Fibroblast of villous mesenchyme (primary cell): Measurements from ENCODE around the gene CEP89. TPM values are rescaled to one million over a fixed set of nuclear protein-coding genes. Genes with fewer than 3 reads are reported as not detected.

Experiments used
- DNase-seq: peaks from one replicate; pipeline ENCODE4 v3.0.0-alpha.2; 2010; ENCODE audit warnings: low read depth
- H3K4me3 ChIP-seq: 2 replicates; pipeline ENCODE4 v1.5.1; 2011; ENCODE audit warnings: low read depth, mild to moderate bottlenecking, low read length
- CTCF ChIP-seq: IDR thresholded peaks from 2 replicates; pipeline ENCODE4 v1.5.1; 2012; ENCODE audit warnings: low read depth, mild to moderate bottlenecking, low read length; ENCODE audit not compliant: insufficient read depth
- total RNA-seq: library from RNA; depleted of rRNA; stranded (reverse); fragments of >200 nt; gene quantifications from 2 replicates; pipeline ENCODE4 v1.2.3, GENCODE V29; 2012

CEP89 gene
- total RNA-seq, 1 donor: 18.1 TPM

GRCh38 chr19:32881766-32882165, 90.0 kb downstream of the CEP89 start:
- no peak for DNase-seq
- no peak for TF ChIP-seq CTCF
- no peak overlapping the region for H3K4me3 ChIP-seq

- H3K4me3 ChIP-seq: no peak overlapping the region
- no peak for TF ChIP-seq CTCF
- no peak for DNase-seq
Measured at GRCh38 chr19:32880622-32881021, 91.1 kb downstream of the CEP89 start.

- no peak for DNase-seq
- no peak overlapping the region for H3K4me3 ChIP-seq
- no peak for TF ChIP-seq CTCF
Measured at GRCh38 chr19:32879741-32880140, 92.0 kb downstream of the CEP89 start.

GRCh38 chr19:32878988-32879387, 92.8 kb downstream of the CEP89 start:
- no peak overlapping the region for H3K4me3 ChIP-seq
- DNase-seq: no peak
- TF ChIP-seq CTCF: no peak

- H3K4me3 ChIP-seq: no peak overlapping the region
- no peak for DNase-seq
- no peak for TF ChIP-seq CTCF
Measured at GRCh38 chr19:32877977-32878745, 93.6 kb downstream of the CEP89 start.

GRCh38 chr19:32877323-32877912, 94.3 kb downstream of the CEP89 start:
- no peak for DNase-seq
- no peak overlapping the region for H3K4me3 ChIP-seq
- TF ChIP-seq CTCF: no peak
